Pulmonary artery endothelial cell (primary cell): Measurements from ENCODE around the gene TEX22. TPM values are rescaled to one million over a fixed set of nuclear protein-coding genes. Genes with fewer than 3 reads are reported as not detected.
A peak's percentile ranks its signal among the peaks of the same experiment; 100 is the strongest.
"Not testable (repeated sequence)": the region's sequence is repeated elsewhere in the genome, so short reads cannot be mapped to it uniquely, and the experiment has no call there.

Experiments
- DNase-seq: peaks from one replicate; pipeline ENCODE4 v3.0.0-alpha.2; 2011; ENCODE audit warnings: low read depth, low spot score
- total RNA-seq: library from RNA; depleted of rRNA; stranded (reverse); fragments of >200 nt; gene quantifications from 2 replicates; pipeline ENCODE4 v1.2.3, GENCODE V29; 2014

TEX22 gene
- total RNA-seq: 0.13 and 0.14 TPM in 2 replicates

GRCh38 chr14:105398044-105398725, at the start of gene TEX22:
TEX22 (plus strand) TSS chr14:105398538; CDS start chr14:105399341, 803 bp downstream.
- peak; percentile 41 for DNase-seq

GRCh38 chr14:105348945-105349699, 49.2 kb upstream of the TEX22 start:
- no peak for DNase-seq

- DNase-seq: no peak
Measured at GRCh38 chr14:105349992-105350391, 48.3 kb upstream of the TEX22 start.

DNA sequence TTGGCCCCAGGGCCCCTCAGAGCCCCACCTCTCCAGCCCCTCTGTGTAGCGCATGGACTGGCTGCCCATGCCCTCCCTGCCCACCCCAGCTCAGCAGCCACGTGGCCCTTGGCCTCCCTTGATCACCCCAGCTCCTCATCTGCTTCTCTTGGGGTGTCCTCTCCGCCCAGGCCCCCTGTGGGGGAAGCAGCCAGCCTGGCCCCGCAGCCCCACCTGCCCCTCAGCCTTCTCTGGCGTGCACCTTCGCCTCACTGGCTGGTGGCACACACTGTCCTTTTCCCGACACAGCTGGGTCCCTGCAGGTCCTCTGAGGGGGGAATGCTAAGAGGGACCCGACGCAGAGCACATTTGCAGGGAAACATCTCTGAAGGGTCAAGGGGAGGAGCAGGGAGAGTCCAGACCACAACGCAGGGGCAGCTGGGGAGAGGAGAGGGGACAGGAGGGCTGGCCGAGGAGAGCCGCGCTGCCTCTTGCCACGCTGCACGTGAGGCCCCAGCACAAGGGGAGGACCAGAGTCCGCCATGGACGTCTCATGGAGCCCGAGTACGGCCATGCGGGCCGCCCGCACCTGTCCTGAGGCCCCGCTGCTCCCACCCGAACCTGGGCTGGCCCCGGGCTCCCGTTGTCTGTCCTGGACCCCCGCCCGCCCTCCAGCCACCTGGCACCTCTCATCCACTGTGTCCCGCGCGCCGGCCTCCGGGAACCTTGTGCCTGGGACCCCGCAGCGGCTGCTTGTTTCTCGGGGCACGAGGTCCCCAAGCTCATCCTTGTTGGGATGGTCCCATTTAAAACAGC, 47.7 kb upstream of the TEX22 start:
- no peak for DNase-seq

DNA sequence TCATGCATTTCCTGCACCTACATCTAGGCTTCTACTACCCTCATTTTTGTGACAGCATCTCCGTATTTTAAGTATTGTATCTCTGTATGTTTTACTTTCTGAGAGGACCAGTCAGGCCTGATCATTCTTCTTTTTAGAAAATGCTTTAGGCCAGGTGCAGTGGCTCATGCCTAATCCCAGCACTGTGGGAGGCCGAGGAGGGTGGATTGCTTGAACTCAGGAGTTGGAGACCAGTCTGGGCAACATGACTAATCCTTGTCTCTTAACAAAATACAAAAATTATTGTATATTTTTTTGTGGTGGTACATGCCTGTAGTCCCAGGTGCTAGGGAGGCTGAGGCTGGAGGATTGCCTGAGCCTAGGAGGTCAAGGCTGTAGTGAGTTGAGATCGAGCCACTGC, 46.9 kb upstream of the TEX22 start:
- DNase-seq: no peak

GRCh38 chr14:105351920-105352851, 46.2 kb upstream of the TEX22 start:
- peak; percentile 57 for DNase-seq

DNA sequence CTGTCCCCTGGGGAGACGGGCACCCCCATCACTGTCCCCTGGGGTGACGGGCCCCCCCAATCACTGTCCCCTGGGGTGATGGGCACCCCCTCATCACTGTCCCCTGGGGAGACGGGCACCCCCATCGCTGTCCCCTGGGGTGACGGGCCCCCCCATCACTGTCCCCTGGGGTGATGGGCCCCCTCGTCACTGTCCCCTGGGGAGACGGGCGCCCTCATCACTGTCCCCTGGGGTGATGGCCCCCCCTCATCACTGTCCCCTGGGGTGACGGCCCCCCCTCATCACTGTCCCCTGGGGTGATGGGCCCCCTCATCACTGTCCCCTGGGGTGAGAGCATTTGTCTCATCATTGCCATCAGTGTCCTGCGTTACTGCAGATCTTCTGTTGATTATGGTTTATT, 45.2 kb upstream of the TEX22 start:
- DNase-seq: no peak

- no peak for DNase-seq
Measured at GRCh38 chr14:105354541-105354940, 43.8 kb upstream of the TEX22 start.

GRCh38 chr14:105355049-105355575, 43.2 kb upstream of the TEX22 start:
- no peak for DNase-seq

- no peak for DNase-seq
Measured at GRCh38 chr14:105355850-105356604, 42.3 kb upstream of the TEX22 start.

DNA sequence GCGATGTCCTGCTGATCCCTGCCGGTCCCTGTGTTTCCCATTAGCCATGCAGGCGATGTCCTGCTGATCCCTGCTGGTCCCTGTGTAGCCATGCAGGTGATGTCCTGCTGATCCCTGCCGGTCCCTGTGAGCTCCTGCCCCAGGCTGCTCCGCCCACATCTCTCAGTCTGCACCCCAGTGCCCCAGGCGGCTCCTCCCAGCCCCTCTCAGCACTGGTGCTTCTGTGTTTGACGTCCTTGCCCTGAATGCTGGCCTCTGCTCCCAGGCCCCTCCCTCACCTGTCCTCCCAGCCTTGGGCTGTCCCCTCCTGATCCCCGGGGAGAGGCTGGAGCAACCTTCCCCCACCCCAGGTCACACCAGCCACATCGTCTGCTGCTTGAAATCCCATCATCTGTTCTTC, 41.4 kb upstream of the TEX22 start:
- no peak for DNase-seq

DNA sequence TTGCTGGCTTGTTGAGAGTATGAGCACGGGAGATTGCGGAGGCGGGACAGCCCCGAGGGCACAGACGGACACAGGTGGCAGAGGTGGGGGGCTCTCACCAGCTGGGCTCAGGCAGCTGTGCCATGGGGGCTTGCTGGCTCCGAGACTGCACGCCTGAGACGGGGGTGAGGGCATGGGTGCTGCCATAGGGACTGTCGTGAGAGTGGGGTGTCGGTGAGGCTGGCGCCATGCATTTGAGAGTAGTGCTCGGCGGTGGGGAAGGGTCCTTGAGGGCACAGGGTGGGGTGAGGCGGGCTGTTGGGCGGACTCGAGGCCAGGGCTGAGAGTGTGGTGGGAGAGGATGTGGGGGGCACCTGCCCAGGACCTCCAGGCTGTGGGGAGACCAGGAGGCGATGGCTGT, 40.7 kb upstream of the TEX22 start:
- no peak for DNase-seq

GRCh38 chr14:105358140-105358846, 40.0 kb upstream of the TEX22 start:
- DNase-seq: no peak

DNA sequence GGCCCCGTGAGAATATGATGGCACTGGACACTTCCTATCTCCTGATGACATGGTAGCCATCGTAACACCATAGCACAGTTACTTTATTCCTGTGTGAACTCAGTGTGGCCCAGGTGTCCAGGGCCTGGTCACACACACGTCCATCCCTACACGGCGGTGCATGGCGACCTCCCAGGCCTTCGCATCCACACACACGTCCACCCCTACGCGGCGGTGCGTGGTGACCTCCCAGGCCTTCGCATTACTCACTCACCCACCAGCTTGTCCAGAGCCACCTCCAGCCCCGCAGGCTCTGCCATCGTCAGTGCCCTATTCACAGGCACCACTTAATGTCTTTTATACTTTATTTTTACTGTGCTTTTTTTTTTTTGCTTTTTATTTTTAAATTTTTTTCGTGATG, 39.4 kb upstream of the TEX22 start:
- DNase-seq: no peak

DNA sequence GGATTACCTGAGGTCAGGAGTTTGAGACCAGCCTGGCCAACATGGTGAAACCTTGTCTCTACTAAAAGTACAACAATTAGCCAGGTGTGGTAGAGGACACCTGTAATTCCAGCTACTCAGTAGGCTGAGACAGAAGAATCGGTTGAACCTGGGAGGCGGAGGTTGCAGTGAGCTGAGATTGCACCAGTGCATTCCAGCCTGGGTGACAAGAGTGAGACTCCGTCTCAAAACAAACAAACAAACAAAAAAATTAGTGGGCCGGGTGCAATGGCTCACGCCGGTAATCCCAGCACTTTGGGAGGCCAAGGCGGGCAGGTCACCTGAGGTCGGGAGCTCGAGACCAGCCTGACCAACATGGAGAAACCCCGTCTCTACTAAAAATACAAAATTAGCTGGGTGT, 36.9 kb upstream of the TEX22 start:
- not testable (repeated sequence) for DNase-seq

- DNase-seq: no peak
Measured at GRCh38 chr14:105363847-105364708, 34.3 kb upstream of the TEX22 start.

- DNase-seq: no peak
Measured at GRCh38 chr14:105365101-105365500, 33.2 kb upstream of the TEX22 start.

DNA sequence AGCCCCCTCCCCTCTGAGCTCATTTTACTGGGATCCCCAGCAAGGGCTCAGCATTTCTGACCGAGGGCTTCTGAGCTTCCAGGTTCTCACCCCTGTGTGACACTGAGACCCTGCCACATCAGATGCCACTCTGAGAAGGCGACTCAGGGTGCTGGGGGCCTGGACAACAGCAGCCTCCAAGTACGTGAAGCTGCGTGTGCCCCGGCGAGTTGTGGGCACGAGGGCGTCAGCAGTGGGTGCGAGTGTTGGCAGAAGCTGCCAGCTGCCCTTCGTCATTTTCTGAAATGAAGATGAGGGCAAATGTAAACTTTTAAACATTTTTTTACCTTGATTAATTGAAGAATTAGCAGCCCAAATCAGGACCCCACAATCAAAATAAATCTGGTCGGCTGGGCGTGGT, 32.7 kb upstream of the TEX22 start:
- no peak for DNase-seq
